SK-N-MC (cell line): ENCODE measurements around the gene NDUFA1.

ENCODE experiments used
- EZH2 ChIP-seq: fragments of 200-600 bp; sonication (generic); IDR thresholded peaks from one replicate; pipeline ENCODE4 v1.6.1; 2017; ENCODE audit warnings: antibody characterized with exemption
- FOXP2 ChIP-seq: optimal IDR thresholded peaks from 2 replicates; pipeline ENCODE3; 2011; ENCODE audit warnings: mild to moderate bottlenecking, moderate library complexity; ENCODE audit not compliant: insufficient read depth; ENCODE audit errors: extremely low read length, control extremely low read depth
- POLR2AphosphoS5 ChIP-seq: IDR thresholded peaks from 2 replicates; pipeline ENCODE4 v1.6.1; 2012; ENCODE audit warnings: mild to moderate bottlenecking, low read depth, low read length, borderline replicate concordance

DNA sequence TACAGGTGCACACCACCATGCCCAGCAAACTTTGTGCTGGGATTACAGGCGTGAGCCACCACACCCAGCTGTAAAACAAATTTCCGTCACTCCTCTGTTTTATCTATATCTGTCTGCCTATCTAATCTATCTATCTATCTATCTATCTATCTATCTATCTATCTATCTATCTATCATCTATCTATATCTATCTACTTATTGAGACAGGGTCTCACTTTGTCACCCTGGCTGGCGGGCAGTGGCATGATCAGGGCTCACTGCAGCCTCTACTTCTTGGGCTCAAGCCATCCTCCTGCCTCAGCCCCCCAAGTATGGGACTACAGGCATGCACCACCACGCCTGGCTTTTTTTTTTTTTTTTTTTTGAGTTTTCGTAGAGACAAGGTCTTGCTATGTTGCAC, 44.7 kb downstream of the NDUFA1 start:
- TF ChIP-seq EZH2: no peak
- TF ChIP-seq POLR2AphosphoS5: no peak
- no peak for TF ChIP-seq FOXP2
